ENCODE measurements around the gene FBXW4. TPM values are rescaled to one million over a fixed set of nuclear protein-coding genes. Genes with fewer than 3 reads are reported as not detected.

FBXW4 gene
- total and polyA plus RNA-seq, 9 of the 15 experiments (the other 6 are each of a cell fraction or from before 2014, with no cell fraction given) = 1.0 to 10.6 (median 5.4) TPM

DNA sequence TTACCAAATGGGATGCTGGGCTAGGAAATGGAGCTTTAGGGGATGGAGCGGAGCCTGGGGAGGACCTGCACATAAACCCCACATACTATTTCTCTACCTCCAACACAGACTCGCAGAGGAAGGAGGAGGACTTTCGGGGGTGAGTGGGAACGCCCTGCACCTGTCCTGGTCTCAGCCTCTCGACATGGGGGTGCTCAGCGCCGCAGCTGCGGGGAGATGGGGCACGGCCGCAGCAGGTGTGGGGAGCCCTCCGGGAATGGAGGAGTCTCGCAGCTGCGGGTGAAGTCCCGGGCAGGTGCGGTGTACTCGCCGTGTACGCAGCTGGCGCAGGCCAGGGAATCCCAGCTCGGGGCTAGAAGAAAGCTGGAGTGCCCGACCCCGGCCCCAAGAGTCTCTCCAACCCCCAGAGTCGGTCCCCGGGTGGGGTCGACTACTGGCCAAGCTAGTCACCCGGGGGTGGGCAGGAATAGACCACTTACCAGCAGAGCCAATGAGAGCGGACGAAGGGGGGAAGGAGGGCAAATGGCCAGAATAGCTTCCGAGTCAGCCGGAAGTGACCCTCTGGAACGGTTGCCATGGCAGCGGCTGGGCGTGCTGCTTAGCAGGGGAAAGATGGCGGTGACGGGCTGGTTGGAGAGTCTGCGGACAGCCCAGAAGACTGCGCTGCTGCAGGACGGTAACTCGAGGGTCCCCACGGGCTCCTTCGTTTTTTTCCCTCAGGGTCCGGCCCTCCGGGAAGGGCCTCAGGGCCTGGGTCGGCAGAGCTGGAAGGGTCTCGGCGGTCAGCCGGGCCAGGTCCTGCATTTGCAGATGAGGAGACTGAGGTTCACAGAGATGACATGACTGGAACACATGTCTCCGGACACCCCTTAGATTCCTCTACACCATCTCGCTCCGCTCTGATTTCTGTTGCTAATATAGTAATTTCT lies 107.0 kb downstream of the FBXW4 start, which contains the start of the genes DPCD and POLL (continued):
- TF ChIP-seq, protein P1, sequence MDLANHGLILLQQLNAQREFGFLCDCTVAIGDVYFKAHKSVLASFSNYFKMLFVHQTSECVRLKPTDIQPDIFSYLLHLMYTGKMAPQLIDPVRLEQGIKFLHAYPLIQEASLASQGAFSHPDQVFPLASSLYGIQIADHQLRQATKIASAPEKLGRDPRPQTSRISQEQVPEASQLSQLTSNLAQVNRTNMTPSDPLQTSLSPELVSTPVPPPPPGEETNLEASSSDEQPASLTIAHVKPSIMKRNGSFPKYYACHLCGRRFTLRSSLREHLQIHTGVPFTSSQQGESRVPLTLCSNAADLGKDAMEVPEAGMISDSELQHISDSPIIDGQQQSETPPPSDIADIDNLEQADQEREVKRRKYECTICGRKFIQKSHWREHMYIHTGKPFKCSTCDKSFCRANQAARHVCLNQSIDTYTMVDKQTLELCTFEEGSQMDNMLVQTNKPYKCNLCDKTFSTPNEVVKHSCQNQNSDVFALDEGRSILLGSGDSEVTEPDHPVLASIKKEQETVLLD (IDR thresholded peaks at IDR 0.05) = no peak
- no peak for TF ChIP-seq PYGO2 (tag; IDR thresholded peaks at IDR 0.05)
- no peak for TF ChIP-seq RUNX1 (IDR thresholded peaks at IDR 0.05; ENCODE audit: low read depth)
- no peak for TF ChIP-seq ZNF449 (CRISPR knock-in tag; IDR thresholded peaks at IDR 0.05)
- no peak for TF ChIP-seq HDAC3 (IDR thresholded peaks at IDR 0.05; ENCODE audit: borderline replicate concordance, partially characterized antibody)
- TF ChIP-seq LARP7 (IDR thresholded peaks at IDR 0.05) = no peak
- no peak for TF ChIP-seq FIP1L1 (IDR thresholded peaks at IDR 0.05; ENCODE audit: low read depth, low read length, poor library complexity, severe bottlenecking)
- peak; percentile 61 for TF ChIP-seq PHF20 (IDR thresholded peaks at IDR 0.05; ENCODE audit: partially characterized antibody)
- no peak for TF ChIP-seq PHTF2 (CRISPR knock-in tag; IDR thresholded peaks at IDR 0.05)
- no peak for TF ChIP-seq ZNF77 (CRISPR knock-in tag; IDR thresholded peaks at IDR 0.05)
- TF ChIP-seq, protein P2, sequence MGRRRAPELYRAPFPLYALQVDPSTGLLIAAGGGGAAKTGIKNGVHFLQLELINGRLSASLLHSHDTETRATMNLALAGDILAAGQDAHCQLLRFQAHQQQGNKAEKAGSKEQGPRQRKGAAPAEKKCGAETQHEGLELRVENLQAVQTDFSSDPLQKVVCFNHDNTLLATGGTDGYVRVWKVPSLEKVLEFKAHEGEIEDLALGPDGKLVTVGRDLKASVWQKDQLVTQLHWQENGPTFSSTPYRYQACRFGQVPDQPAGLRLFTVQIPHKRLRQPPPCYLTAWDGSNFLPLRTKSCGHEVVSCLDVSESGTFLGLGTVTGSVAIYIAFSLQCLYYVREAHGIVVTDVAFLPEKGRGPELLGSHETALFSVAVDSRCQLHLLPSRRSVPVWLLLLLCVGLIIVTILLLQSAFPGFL (CRISPR knock-in tag; IDR thresholded peaks at IDR 0.05) = no peak
- no peak for TF ChIP-seq PHB2 (IDR thresholded peaks at IDR 0.05; ENCODE audit: low read depth)
- no peak for TF ChIP-seq TSC22D4 (tag; IDR thresholded peaks at IDR 0.05)
- no peak for TF ChIP-seq NBN (IDR thresholded peaks at IDR 0.05; ENCODE audit: low read depth)
- TF ChIP-seq SAFB2 (IDR thresholded peaks at IDR 0.05; ENCODE audit: borderline replicate concordance, low read depth, low read length, severe bottlenecking) = no peak
- TF ChIP-seq BRD9 (IDR thresholded peaks at IDR 0.05; ENCODE audit: low read depth, partially characterized antibody) = no peak
- TF ChIP-seq, protein P3, sequence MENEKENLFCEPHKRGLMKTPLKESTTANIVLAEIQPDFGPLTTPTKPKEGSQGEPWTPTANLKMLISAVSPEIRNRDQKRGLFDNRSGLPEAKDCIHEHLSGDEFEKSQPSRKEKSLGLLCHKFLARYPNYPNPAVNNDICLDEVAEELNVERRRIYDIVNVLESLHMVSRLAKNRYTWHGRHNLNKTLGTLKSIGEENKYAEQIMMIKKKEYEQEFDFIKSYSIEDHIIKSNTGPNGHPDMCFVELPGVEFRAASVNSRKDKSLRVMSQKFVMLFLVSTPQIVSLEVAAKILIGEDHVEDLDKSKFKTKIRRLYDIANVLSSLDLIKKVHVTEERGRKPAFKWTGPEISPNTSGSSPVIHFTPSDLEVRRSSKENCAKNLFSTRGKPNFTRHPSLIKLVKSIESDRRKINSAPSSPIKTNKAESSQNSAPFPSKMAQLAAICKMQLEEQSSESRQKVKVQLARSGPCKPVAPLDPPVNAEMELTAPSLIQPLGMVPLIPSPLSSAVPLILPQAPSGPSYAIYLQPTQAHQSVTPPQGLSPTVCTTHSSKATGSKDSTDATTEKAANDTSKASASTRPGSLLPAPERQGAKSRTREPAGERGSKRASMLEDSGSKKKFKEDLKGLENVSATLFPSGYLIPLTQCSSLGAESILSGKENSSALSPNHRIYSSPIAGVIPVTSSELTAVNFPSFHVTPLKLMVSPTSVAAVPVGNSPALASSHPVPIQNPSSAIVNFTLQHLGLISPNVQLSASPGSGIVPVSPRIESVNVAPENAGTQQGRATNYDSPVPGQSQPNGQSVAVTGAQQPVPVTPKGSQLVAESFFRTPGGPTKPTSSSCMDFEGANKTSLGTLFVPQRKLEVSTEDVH (IDR thresholded peaks at IDR 0.05; ENCODE audit: low read depth, partially characterized antibody) = peak; percentile 61
- no peak for TF ChIP-seq ZNF384 (IDR thresholded peaks at IDR 0.05; ENCODE audit: low read depth, low read length)

All from K562 (cell line).